GM12892 (cell line): Measurements from ENCODE around the gene NME7.

ENCODE experiments used
- POLR2A ChIP-seq: IDR thresholded peaks from 2 replicates; pipeline ENCODE4 v1.6.1; 2011; ENCODE audit warnings: low read depth, low read length, control low read depth
- POLR2AphosphoS5 ChIP-seq: IDR thresholded peaks from 2 replicates; pipeline ENCODE4 v1.6.1; 2011; ENCODE audit warnings: low read depth, low read length, control low read depth
- TAF1 ChIP-seq: IDR thresholded peaks from 2 replicates; pipeline ENCODE4 v1.6.1; 2011; ENCODE audit warnings: low read depth, mild to moderate bottlenecking, control low read depth, low read length, borderline replicate concordance

DNA sequence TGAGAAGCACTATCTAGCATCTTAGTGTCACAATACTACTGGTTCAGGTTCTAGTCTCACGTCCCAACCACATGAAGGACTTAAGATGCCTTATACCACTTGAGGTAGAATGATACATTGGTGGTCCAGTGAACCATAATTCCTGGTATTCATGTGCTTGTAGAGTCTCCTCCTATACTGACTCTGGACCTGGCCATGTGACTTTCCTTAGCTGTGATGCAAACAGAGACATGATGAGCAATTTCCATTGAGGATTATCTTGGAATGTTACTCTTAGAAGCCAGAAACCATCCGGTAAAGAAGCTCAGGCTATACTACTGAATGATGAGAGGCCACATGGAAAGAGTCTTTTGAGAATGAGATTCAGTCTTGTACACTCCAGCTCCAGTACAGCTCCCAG is 105.7 kb downstream of the NME7 start:
- TF ChIP-seq TAF1, result no peak
- TF ChIP-seq POLR2AphosphoS5, result no peak
- no peak for TF ChIP-seq POLR2A
